ENCODE data around the gene INAFM1. TPM values are rescaled to one million over a fixed set of nuclear protein-coding genes. Genes with fewer than 3 reads are reported as not detected.
A peak's percentile ranks its signal among the peaks of the same experiment; 100 is the strongest.

The INAFM1 gene
- polyA plus RNA-seq, 1 experiment: 2.4 TPM

GRCh38 chr19:47303966-47304365 is 29.3 kb downstream of the INAFM1 start:
- Histone ChIP-seq H3K27ac (ENCODE audit: low read depth, low read length) (no peak overlapping the region), H3K27me3 (ENCODE audit: control insufficient read depth, insufficient read depth, low read length) (no peaks in the 10 kb centered on the region), H3K4me3 (ENCODE audit: low read depth, low read length) (no peak overlapping the region), H3K9me3 (ENCODE audit: control insufficient read depth, insufficient read depth, low read length) (no peaks in the 10 kb centered on the region)
- CTCF ChIA-PET: interaction anchor here (1.1 to 1.8 kb wide), 3 partner anchors 8 to 45 kb away, joined by 5 to 7 read pairs (median 6); partner anchors contain the start of gene DHX34
- no peak for TF ChIP-seq CTCF (IDR thresholded peaks at IDR 0.05; ENCODE audit: low read depth, low read length)
- POLR2A ChIA-PET: no interaction called here
- DNase-seq (ENCODE audit: low read depth, low spot score): no peak

- POLR2A ChIA-PET: interaction anchor here (0.7 kb wide), 5 partner anchors 29 to 517 kb away, joined by 4 to 8 read pairs (median 6); partner anchors contain the start of gene SLC1A5
- Histone ChIP-seq H3K27me3 (ENCODE audit: control insufficient read depth, insufficient read depth, low read length) (no peaks in the 10 kb centered on the region), H3K27ac (ENCODE audit: low read depth, low read length) (peak overlapping the region; percentile 21), H3K4me3 (ENCODE audit: low read depth, low read length) (peak overlapping the region; percentile 27), H3K9me3 (ENCODE audit: control insufficient read depth, insufficient read depth, low read length) (no peaks in the 10 kb centered on the region)
- peak; percentile 98 for TF ChIP-seq CTCF (IDR thresholded peaks at IDR 0.05; ENCODE audit: low read depth, low read length)
- DNase-seq (ENCODE audit: low read depth, low spot score): peak; percentile 78
- CTCF ChIA-PET: interaction anchor here (0.6 to 1.8 kb wide), 16 partner anchors 9 to 128 kb away, joined by 3 to 16 read pairs (median 4); partner anchors contain the start of gene DHX34
Observed at GRCh38 chr19:47305309-47305751, 30.6 kb downstream of the INAFM1 start.

- POLR2A ChIA-PET: interaction anchor here (0.7 kb wide), 1 partner anchor 59 kb away, joined by 6 read pairs; no protein-coding TSS in a partner anchor
Observed at GRCh38 chr19:47306303-47306702, 31.6 kb downstream of the INAFM1 start.

DNA sequence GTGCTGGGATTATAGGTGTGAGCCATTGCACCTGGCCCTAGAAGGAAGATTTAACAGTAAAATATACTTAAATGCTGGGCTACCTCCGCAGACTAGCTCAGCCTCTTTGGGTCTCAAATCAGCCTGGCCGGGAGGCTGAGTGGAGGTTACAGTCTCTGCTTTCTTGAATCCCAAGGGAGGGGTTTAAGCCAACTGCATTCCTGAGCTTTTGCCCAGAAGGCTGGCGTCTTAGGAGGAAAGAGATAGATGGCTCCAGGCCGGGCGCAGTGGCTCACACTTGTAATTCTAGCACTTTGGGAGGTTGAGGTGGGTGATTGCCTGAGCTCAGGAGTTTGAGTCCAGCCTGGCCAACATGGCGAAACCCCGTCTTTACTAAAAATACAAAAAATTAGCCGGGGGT is 34.4 kb downstream of the INAFM1 start:
- ChIA-PET POLR2A (interaction anchor here (0.7 kb wide), 1 partner anchor 43 kb away, joined by 9 read pairs; no protein-coding TSS in a partner anchor), CTCF (interaction anchor here (0.9 to 1.9 kb wide), 4 partner anchors 16 to 83 kb away, joined by 3 to 14 read pairs (median 5); partner anchors contain the start of gene DHX34)
- no peak overlapping the region for H3K4me3 ChIP-seq (ENCODE audit: low read depth, low read length)
- TF ChIP-seq CTCF (IDR thresholded peaks at IDR 0.05; ENCODE audit: low read depth, low read length): no peak
- DNase-seq (ENCODE audit: low read depth, low spot score): no peak
- no peaks in the 10 kb centered on the region for H3K9me3 ChIP-seq (ENCODE audit: control insufficient read depth, insufficient read depth, low read length)
- no peak overlapping the region for H3K27ac ChIP-seq (ENCODE audit: low read depth, low read length)
- H3K27me3 ChIP-seq (ENCODE audit: control insufficient read depth, insufficient read depth, low read length): no peaks in the 10 kb centered on the region

More at GRCh38 chr19:47306303-47306702, 31.6 kb downstream of the INAFM1 start:
- Histone ChIP-seq H3K27ac (ENCODE audit: low read depth, low read length) (no peak overlapping the region), H3K27me3 (ENCODE audit: control insufficient read depth, insufficient read depth, low read length) (no peaks in the 10 kb centered on the region), H3K9me3 (ENCODE audit: control insufficient read depth, insufficient read depth, low read length) (no peaks in the 10 kb centered on the region), H3K4me3 (ENCODE audit: low read depth, low read length) (no peak overlapping the region)
- no peak for DNase-seq (ENCODE audit: low read depth, low spot score)
- CTCF ChIA-PET: interaction anchor here (0.6 to 0.9 kb wide), 2 partner anchors 13 to 43 kb away, joined by 3 to 4 read pairs; partner anchors contain the start of gene DHX34
- TF ChIP-seq CTCF (IDR thresholded peaks at IDR 0.05; ENCODE audit: low read depth, low read length): no peak

GRCh38 chr19:47309608-47310007 is 34.9 kb downstream of the INAFM1 start, which contains the start of gene C5AR1:
Gene C5AR1 (plus strand): TSS chr19:47309861. CDS start chr19:47309896, 35 bp downstream.
- H3K27me3 ChIP-seq (ENCODE audit: control insufficient read depth, insufficient read depth, low read length): no peaks in the 10 kb centered on the region
- POLR2A ChIA-PET: interaction anchor here (0.5 to 0.7 kb wide), 3 partner anchors 43 to 348 kb away, joined by 3 to 9 read pairs (median 3); no protein-coding TSS in a partner anchor
- no peak for DNase-seq (ENCODE audit: low read depth, low spot score)
- H3K9me3 ChIP-seq (ENCODE audit: control insufficient read depth, insufficient read depth, low read length): no peaks in the 10 kb centered on the region
- no peak within 1 kb of the TSS for H3K27ac ChIP-seq (ENCODE audit: low read depth, low read length)
- no peak for TF ChIP-seq CTCF (IDR thresholded peaks at IDR 0.05; ENCODE audit: low read depth, low read length)
- CTCF ChIA-PET: interaction anchor here (0.6 to 1.9 kb wide), 4 partner anchors 12 to 82 kb away, joined by 3 to 14 read pairs (median 4); partner anchors contain the start of gene DHX34
- H3K4me3 ChIP-seq (ENCODE audit: low read depth, low read length): no peak within 1 kb of the TSS

Data from AG04450 (cell line).